Stimulated activated CD8-positive, alpha-beta memory T cell treated with anti-CD3 and anti-CD28 coated beads, Interleukin-7, amount 100 ng/mL, for 4 hours (primary cell): Measurements from ENCODE around the gene LINC01488.

Source experiments
- DNase-seq, 2 donors: peaks; one replicate each; pipeline ENCODE4 v3.0.0-alpha.2; 2020; ENCODE audit warnings: low read depth in 2 of 2

LINC01488 gene

GRCh38 chr11:69492201-69492991 lies 10.9 kb downstream of the LINC01488 start:
- no peak for DNase-seq

GRCh38 chr11:69493931-69494821 lies 12.7 kb downstream of the LINC01488 start:
- no peak for DNase-seq

GRCh38 chr11:69494851-69495250 lies 13.4 kb downstream of the LINC01488 start:
- DNase-seq = no peak

DNA sequence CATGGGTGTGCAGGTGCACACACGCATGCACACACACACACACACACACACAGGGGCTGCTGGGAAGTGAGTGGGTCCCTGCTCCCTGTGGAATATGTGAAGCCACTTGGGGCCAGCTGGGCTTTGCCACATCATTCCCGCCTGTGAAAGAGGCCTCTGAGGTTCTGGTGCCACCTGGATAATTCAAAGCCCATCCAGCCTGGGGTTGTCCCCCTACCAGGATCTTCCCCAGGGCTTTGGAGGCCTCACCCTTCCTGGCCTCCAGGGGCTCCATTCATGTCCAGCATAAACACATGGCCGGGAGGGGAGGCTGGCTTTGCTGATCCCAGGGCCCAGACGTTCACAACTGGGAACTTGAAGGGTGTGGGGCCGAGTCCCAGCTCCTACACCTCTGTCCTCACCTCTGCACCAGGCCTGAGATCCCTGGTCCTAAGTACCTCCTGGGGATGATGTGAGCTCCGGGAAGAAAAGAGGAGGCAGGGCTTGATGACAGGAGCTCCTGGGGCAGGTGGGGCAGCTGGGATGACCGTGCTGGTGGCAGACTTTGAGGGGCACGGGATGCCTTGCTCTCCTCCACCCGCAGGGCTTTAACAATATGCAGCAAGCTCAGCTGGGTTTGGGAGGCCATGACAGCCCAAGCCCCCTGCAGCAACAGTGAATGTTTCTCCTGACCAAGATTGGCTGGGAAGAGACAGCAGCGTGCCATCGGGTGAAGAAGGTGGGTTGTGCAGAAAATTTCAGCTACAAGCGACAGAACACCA lies 14.2 kb downstream of the LINC01488 start:
- no peak for DNase-seq

- no peak for DNase-seq
Observed at GRCh38 chr11:69496202-69496557, 14.7 kb downstream of the LINC01488 start.

- DNase-seq = no peak
Observed at GRCh38 chr11:69496631-69497220, 15.3 kb downstream of the LINC01488 start.

GRCh38 chr11:69497221-69497787 lies 15.8 kb downstream of the LINC01488 start:
- no peak for DNase-seq

GRCh38 chr11:69498614-69499175 lies 17.2 kb downstream of the LINC01488 start:
- no peak for DNase-seq

GRCh38 chr11:69499186-69499917 lies 17.9 kb downstream of the LINC01488 start:
- DNase-seq = no peak

DNA sequence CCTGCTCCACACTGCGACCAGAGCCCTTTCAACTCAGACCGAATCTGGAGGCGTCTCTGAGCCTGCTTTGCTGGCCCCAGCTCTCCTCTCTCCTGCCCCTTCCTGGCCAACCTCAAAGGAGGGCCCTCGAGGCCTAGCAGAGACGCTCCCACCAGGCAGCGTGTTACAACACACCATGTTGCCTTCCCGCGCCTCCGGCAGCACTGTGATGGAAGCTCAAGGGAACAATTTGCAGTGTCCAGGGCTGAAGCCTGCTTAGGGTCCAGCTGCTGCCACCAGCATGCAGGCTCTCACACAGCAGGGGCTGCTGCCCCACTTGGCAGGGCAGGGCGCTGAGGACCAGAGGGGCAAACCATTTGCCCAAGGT lies 18.4 kb downstream of the LINC01488 start:
- no peak for DNase-seq

- no peak for DNase-seq
Observed at GRCh38 chr11:69500285-69501120, 19.0 kb downstream of the LINC01488 start.

DNA sequence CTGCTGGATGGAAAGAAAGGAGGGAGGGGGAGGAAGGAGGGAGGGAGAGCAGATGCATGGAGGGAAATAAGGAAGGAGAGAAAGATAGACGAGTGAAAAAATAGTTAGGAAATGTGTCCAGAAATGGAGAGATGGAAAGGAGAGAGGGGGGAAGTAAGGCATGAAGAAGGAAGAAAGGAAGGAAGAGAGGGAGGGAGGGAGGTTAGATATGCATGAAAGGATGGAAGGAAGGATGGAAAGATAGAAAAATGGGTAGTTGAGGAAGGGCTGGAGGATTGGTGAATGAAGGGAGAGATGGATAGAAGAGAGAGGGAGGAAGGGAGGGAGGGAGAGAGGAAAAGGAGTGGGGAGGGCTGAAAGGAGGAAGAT lies 19.6 kb downstream of the LINC01488 start:
- DNase-seq = no peak

DNA sequence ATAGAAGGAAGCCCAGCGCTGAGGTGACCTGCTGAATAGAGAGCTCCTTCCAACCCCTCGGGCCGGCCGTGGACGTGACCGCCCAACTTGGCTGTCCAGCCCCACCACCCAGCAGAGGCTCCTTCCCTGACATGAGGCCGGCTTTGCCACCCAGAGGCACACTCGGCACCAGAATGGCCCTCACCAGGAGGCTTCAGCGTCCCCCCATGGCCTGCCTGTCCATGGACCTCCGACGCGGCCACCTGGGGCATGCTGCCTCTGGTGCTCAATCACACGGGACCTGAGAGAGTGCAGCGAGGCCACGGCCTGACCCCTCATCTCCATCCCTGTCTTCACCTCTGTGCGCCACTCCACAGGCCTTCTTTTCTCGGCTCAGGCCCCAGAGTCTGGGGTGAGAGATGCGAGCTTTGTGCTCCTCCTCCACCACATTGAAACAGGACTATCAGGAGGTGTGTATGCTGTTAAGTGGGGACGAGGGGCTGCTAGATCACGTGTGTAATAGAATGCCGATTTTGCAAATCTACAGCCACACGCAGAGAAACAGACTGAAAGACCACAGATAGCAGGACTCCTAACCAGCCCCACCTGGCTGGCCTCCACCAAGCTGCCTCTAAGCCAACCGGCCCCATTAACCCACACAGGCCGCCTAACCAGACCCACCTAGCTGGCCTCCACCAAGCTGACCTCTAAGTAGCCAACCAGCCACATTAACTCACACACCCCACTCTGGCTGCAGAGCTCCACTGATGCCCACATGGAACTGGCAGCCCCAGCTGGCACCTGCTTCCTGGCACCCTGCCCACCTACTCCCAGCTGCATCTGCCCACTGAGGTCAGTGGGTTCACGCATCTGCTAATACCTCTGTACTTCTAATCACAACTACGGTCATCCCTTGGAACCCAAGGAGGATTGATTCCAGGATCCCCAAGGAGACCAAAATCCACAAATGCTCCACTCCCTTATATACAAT lies 20.7 kb downstream of the LINC01488 start:
- no peak for DNase-seq

- no peak for DNase-seq
Observed at GRCh38 chr11:69504127-69504526, 22.7 kb downstream of the LINC01488 start.

DNA sequence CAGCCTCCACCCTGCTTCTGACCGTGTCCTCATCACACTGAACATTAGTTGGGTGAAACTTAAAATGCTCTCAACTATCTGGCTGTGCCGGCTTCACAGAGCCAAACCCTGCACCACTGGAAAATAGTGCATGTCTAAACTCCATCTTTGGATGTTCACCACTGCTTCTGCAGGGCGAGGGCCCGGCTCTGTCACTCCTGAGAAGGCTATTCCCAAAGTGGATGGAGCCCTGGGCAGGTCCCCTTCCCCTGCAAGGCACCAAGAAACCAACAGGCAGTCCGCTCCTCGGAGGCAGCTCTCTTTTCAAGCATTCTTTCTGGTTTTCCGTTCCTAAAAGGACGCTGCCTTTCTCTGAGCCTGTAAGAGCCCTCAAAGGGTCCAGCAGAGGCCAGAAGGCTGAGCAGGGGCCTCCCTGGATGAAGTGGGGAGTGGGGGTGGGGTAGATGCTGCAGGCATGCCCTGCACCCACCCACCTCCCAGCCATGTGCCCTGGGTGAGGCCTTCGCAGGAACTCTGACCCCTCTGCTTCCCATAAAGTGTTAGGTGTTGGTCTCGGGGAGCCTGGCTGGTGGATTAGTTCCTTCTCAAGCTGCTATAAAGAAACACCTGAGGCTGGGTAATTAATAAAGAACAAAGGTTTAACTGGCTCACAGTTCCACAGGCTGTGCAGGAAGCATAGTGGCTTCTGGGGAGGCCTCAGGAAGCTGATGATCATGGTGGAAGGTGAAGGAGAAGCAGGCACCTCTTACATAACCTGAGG lies 23.3 kb downstream of the LINC01488 start:
- DNase-seq = no peak

- no peak for DNase-seq
Observed at GRCh38 chr11:69508974-69509373, 27.5 kb downstream of the LINC01488 start.

GRCh38 chr11:69509381-69509780 lies 27.9 kb downstream of the LINC01488 start:
- no peak for DNase-seq
